HCT116 (cell line): ENCODE measurements around the gene OR2AG2. TPM values are rescaled to one million over a fixed set of nuclear protein-coding genes. Genes with fewer than 3 reads are reported as not detected.

Source experiments
- CBX3 ChIP-seq: IDR thresholded peaks from 2 replicates; pipeline ENCODE4 v1.6.1; 2012; ENCODE audit warnings: low read depth
- CEBPB ChIP-seq: IDR thresholded peaks from 2 replicates; pipeline ENCODE4 v1.6.1; 2012; ENCODE audit warnings: low read depth
- CTCF ChIP-seq, 3 experiments: fragments of 200-600 bp in 1 of 3; sonication (generic) in 1 of 3; IDR thresholded peaks in 2 of 3; conservative IDR thresholded peaks in 1 of 3; 2 replicates each; pipeline ENCODE4 v1.5.1; 2012 to 2017; ENCODE audit warnings: low read depth in 2 of 3, low read length in 2 of 3, antibody characterized with exemption in 1 of 3, borderline replicate concordance in 1 of 3, control low read depth in 1 of 3, mild to moderate bottlenecking in 1 of 3, mixed read lengths in 1 of 3, mixed run types in 1 of 3, moderate library complexity in 1 of 3; ENCODE audit not compliant: insufficient read depth in 1 of 3
- EZH2 ChIP-seq: fragments of 200-600 bp; sonication (generic); IDR thresholded peaks from 2 replicates; pipeline ENCODE4 v1.6.1; 2017; ENCODE audit warnings: antibody characterized with exemption, mixed run types
- EZH2phosphoT487 ChIP-seq: fragments of 200-600 bp; IDR thresholded peaks from 2 replicates; pipeline ENCODE4 v1.6.1; 2018; ENCODE audit warnings: antibody characterized with exemption, borderline replicate concordance
- FOSL1 ChIP-seq: IDR thresholded peaks from 2 replicates; pipeline ENCODE4 v1.6.1; 2012; ENCODE audit warnings: low read depth
- MAX ChIP-seq: IDR thresholded peaks from 2 replicates; pipeline ENCODE4 v1.6.1; 2012
- POLR2AphosphoS5 ChIP-seq: IDR thresholded peaks from 2 replicates; pipeline ENCODE4 v1.6.1; 2011; ENCODE audit warnings: mild to moderate bottlenecking, low read depth, low read length, moderate library complexity
- RAD21 ChIP-seq: IDR thresholded peaks from 2 replicates; pipeline ENCODE4 v1.6.1; 2012; ENCODE audit warnings: low read depth, mild to moderate bottlenecking
- SRF ChIP-seq: IDR thresholded peaks from 2 replicates; pipeline ENCODE4 v1.6.1; 2012; ENCODE audit warnings: low read depth
- TCF7L2 ChIP-seq: IDR thresholded peaks from 2 replicates; pipeline ENCODE4 v1.7.0; 2011; ENCODE audit warnings: borderline replicate concordance, inconsistent platforms; ENCODE audit not compliant: insufficient read depth, insufficient read length; ENCODE audit errors: extremely low read depth
- ZBTB33 ChIP-seq: IDR thresholded peaks from 2 replicates; pipeline ENCODE4 v1.6.1; 2011; ENCODE audit warnings: mild to moderate bottlenecking, low read length, moderate library complexity; ENCODE audit not compliant: insufficient replicate concordance; ENCODE audit errors: extremely low read depth
- total RNA-seq: library from RNA; stranded (reverse); gene quantifications from one replicate; pipeline ENCODE4 v1.2.1, GENCODE V29; 2021; ENCODE audit not compliant: unreplicated experiment

Gene OR2AG2
- total RNA-seq, 1 experiment from 2014 or later, result 0.07 TPM

- TF ChIP-seq CTCF (IDR thresholded peaks at IDR 0.05 in 2 of 3, conservative IDR thresholded peaks at IDR 0.05 in 1 of 3; ENCODE audit: borderline replicate concordance in 1 of 3, insufficient read depth in 1 of 3, low read depth in 2 of 3, low read length in 2 of 3) (no peak), SRF (no peak), ZBTB33 (no peak), RAD21 (no peak), CBX3 (no peak), EZH2phosphoT487 (no peak), FOSL1 (no peak), TCF7L2 (no peak), EZH2 (no peak), POLR2AphosphoS5 (no peak), MAX (no peak), CEBPB (no peak)
Observed at GRCh38 chr11:6736495-6737121, 35.2 kb downstream of the OR2AG2 start (continued).
